ENCODE results near the gene REEP5.
"Not testable (repeated sequence)": the region's sequence is repeated elsewhere in the genome, so short reads cannot be mapped to it uniquely, and the experiment has no call there.

The REEP5 gene

DNA sequence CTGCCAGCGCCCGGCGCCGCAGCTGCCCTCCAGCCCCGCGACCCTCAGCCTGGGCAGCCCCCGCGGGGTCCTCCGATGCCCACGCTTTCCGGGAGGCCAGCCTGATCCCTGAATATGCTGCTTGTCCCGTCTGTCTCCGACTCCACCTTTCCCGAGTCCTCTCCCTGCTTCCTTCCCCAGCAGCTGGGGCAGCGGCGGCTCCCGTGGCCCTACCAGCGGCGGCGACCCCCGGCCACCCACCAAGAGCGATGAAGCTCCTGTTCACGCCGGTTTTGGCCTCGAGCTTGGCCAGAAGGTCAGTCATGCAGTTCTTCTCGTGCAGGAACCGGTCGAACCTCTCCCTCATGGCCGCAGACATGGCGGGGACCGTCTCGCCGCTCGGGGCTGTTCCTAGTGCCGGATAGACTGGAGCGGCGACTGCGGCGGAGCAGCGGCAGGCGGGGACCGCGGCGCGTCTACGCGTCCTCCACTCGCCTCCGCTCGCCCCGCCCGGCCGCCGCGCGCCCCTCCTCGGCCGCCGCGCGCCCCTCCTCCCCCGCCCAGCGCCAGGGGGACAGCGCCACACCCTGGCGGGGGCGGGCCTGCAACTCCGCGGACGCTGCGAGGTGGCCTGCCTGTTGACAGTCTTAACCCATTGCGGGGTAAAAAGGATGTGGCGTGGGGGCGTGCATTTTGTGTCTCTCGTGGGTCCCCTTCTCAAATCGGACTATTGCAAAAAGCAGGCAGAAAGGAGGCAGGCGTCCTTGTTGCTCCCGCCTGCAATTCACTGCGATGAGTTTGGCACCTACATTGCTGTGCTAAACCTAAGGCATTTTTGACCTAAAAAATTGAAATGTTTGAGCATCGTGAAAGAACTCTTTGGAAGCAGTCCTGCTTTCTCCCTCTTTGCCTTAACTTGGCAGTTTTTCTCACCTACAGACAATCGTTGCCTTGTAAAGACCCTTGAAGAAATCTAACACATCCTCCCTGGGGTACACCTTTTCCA lies at the start of gene REEP5:
Gene REEP5, minus strand, starts transcription at position 395 of the 985 bp plus-strand sequence. Its CDS starts 37 bp downstream, at position 358.
- Mint-ChIP-seq H3K4me1 (ENCODE audit: low read depth) (peaks cover 52% of the 10 kb centered on the region), H3K27ac (peak within 1 kb of the TSS; percentile 97), H3K9me3 (no peaks in the 10 kb centered on the region), H3K36me3 (ENCODE audit: low read depth) (peaks cover 24% of the 10 kb centered on the region), H3K4me3 (peak within 1 kb of the TSS; percentile 92), H3K27me3 (ENCODE audit: low read depth) (no peaks in the 10 kb centered on the region)

DNA sequence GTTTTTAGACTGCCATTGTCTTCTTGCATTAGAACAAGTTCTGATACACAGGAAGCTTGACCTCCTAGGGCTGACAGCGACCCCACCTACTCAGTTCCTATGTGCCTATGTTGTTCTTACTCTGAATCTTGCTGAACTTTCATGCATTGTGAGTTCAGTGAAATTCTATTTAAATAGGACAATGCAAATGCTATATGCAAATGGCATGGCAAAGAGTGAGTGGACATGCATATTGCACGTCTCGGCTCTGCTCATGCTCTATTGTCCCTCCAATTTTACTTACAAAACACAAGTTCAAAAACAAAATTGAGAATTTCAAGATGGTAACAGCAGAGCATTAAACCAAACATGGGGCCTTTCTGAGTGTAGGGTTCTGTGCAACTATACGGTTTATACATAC lies 49.2 kb upstream of the REEP5 start:
- H3K9me3 Mint-ChIP-seq: no peaks in the 10 kb centered on the region
- peaks cover 14% of the 10 kb centered on the region for H3K4me1 Mint-ChIP-seq (ENCODE audit: low read depth)
- no peaks in the 10 kb centered on the region for H3K36me3 Mint-ChIP-seq (ENCODE audit: low read depth)
- no peak overlapping the region for H3K4me3 Mint-ChIP-seq
- H3K27ac Mint-ChIP-seq: no peak overlapping the region
- H3K27me3 Mint-ChIP-seq (ENCODE audit: low read depth): no peaks in the 10 kb centered on the region

DNA sequence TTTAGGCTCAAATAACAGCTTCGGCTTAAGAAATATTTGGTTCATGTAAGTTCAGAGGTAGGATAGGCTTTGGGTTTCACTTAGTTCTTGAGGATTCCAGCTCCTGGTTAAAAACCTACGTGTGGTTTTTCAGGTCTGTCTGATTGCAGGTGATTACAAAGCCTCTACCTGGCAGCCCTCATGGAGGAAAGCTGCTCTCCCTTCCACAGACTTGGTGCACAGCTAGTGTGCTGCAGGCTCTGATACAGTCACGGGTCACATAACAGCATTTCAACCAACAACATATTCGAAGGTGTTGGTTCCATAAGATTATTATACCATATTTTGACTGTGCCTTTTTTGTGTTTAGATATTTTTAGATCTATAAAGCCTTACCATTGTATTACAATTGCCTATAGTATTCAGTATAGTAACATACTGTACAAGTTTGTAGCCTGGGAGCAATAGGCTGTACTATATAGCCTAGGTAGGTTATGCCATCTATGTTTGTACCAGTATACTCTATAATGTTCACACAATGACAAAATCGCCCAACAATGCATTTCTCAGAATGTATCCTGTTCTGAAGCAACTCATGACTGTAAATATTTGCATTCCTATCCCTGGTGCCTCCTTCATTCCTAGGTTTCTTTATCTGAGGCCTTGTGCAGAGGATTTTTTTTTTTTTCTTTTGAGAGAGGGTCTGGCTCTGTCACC lies 46.5 kb upstream of the REEP5 start:
- H3K36me3 Mint-ChIP-seq (ENCODE audit: low read depth): no peaks in the 10 kb centered on the region
- no peak overlapping the region for H3K4me3 Mint-ChIP-seq
- no peaks in the 10 kb centered on the region for H3K27me3 Mint-ChIP-seq (ENCODE audit: low read depth)
- no peak overlapping the region for H3K27ac Mint-ChIP-seq
- H3K4me1 Mint-ChIP-seq (ENCODE audit: low read depth): peaks cover 17% of the 10 kb centered on the region
- H3K9me3 Mint-ChIP-seq: no peaks in the 10 kb centered on the region

DNA sequence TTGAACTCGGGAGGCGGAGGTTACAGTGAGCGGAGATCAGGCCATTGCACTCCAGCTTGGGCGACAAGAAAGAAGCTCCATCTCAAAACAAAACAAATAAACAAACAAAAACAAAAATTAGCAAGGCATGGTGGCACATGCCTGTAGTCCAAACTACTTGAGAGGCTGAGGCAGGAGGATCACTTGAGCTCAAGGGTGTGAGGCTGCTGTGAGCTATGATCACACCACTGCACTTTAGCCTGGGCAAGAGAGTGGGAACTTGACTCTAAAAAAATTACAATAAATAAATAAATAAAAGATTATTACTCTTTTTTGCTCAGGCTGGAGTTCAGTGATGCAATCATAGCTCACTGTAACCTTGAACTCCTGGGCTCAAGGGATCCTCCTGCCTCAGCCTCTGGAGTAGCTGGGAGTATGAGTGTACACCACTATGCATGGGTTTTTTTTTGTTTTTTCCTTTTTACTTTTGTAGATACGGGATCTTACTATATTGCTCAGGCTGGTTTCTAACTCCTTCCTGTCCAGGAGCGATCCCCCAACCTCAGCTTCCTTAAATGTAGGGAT lies 45.6 kb upstream of the REEP5 start:
- no peaks in the 10 kb centered on the region for H3K36me3 Mint-ChIP-seq (ENCODE audit: low read depth)
- H3K27ac Mint-ChIP-seq: no peak overlapping the region
- no peaks in the 10 kb centered on the region for H3K27me3 Mint-ChIP-seq (ENCODE audit: low read depth)
- H3K9me3 Mint-ChIP-seq: no peaks in the 10 kb centered on the region
- H3K4me3 Mint-ChIP-seq: no peak overlapping the region
- H3K4me1 Mint-ChIP-seq (ENCODE audit: low read depth): peaks cover 26% of the 10 kb centered on the region

DNA sequence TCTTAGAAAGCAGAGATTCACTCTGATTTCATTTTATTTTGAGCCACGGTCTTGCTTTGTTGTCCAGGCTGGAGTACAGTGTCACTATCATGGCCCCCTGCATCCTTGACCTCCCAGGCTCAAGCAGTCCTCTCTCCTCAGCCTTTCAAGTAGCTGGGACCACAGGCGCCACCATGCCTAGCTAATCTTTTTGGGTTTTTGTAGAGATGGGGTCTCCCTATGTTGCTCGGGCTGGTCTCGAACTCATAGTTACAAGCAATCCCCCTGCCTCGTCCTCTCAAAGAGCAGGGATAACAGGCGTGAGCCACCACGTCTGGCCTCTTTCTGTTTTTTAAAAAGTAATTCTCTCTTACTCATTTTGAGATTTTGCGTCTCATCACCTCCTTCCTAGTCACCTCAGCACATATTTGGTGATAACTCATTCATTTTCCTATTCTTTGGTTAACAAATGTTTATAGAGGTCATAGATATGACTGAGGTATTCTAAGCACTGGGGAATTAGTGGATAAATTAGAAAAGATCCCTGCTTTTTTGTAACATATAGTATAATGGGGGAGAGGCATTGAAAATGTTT lies 43.8 kb upstream of the REEP5 start:
- H3K27ac Mint-ChIP-seq: peak overlapping the region; percentile 22
- no peaks in the 10 kb centered on the region for H3K9me3 Mint-ChIP-seq
- no peaks in the 10 kb centered on the region for H3K27me3 Mint-ChIP-seq (ENCODE audit: low read depth)
- no peaks in the 10 kb centered on the region for H3K36me3 Mint-ChIP-seq (ENCODE audit: low read depth)
- peaks cover 32% of the 10 kb centered on the region for H3K4me1 Mint-ChIP-seq (ENCODE audit: low read depth)
- no peak overlapping the region for H3K4me3 Mint-ChIP-seq

DNA sequence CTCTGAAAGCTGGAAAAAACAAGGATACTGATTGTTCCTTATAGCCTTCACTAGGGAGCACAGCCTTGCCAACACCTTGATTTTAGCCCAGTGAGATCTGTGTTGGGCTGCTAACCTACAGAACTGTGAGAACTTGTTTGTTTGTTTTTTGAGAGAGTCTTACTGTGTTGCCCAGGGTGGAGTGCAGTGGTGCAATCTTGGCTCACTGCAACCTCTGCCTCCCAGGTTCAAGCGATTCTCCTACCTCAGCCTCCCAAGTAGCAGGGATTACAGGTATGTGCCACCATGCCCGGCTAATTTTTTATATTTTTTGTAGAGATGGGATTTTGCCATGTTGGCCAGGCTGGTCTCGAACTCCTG lies 41.3 kb upstream of the REEP5 start:
- not testable (repeated sequence) for H3K27me3 Mint-ChIP-seq (ENCODE audit: low read depth); H3K36me3 Mint-ChIP-seq (ENCODE audit: low read depth); H3K4me3 Mint-ChIP-seq; H3K9me3 Mint-ChIP-seq
- Mint-ChIP-seq H3K4me1 (ENCODE audit: low read depth) (peaks cover 45% of the 10 kb centered on the region), H3K27ac (peak overlapping the region; percentile 64)

DNA sequence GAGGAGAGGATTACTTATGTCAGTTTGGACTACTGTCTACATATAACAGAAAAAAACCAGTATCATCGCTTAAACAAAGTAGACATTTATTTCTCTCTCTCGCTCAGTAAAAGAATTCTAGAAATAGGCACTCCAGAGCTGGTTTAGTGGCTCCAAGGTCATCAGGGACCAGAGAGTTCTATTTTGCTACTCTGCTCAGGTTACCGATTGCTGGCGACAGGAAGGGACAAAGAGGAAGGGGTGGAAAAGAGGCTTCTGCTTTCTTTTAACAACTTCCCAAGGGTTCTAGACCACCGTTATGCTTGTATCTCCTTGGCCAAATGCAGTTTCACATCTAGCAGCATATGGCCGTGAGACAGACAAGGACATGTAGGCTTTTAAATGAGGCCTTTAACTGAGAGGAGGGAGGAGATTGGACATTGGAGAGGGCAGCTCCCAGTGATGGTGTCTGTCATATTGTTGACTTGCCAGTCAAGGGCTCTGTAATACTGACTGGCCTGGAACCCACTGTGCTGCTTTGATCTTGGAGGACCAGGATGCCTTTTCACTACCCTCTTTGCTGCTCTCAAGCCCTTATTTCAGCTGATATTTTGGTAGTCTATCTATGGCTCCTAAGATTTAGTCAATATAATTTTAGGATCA lies 39.0 kb upstream of the REEP5 start:
- Mint-ChIP-seq H3K9me3 (no peaks in the 10 kb centered on the region), H3K36me3 (ENCODE audit: low read depth) (no peaks in the 10 kb centered on the region), H3K4me3 (no peak overlapping the region), H3K4me1 (ENCODE audit: low read depth) (peaks cover 41% of the 10 kb centered on the region), H3K27ac (peak overlapping the region; percentile 15), H3K27me3 (ENCODE audit: low read depth) (peaks cover 4% of the 10 kb centered on the region)

DNA sequence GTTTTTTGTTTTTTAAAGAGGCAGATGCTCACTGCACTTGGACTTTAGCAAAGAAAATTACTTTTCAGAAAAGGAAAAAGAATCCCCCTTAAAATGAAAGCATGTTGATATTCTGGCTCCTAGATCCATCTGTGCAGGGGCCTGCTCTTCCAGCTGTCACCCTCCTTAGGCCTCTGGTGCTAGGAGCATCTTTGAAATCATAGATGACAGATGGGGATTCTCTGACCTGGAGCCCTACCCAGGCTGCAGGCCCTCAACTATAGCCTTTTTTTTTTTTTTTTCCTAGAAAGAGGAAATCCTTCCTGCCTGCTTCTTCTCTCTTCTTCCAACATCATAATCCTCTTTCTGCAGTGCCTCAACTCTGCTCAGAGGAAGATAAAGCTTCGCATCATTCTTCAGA lies 38.3 kb upstream of the REEP5 start:
- no peaks in the 10 kb centered on the region for H3K36me3 Mint-ChIP-seq (ENCODE audit: low read depth)
- peaks cover 39% of the 10 kb centered on the region for H3K4me1 Mint-ChIP-seq (ENCODE audit: low read depth)
- H3K9me3 Mint-ChIP-seq: no peaks in the 10 kb centered on the region
- H3K4me3 Mint-ChIP-seq: no peak overlapping the region
- peaks cover 4% of the 10 kb centered on the region for H3K27me3 Mint-ChIP-seq (ENCODE audit: low read depth)
- peak overlapping the region; percentile 31 for H3K27ac Mint-ChIP-seq

DNA sequence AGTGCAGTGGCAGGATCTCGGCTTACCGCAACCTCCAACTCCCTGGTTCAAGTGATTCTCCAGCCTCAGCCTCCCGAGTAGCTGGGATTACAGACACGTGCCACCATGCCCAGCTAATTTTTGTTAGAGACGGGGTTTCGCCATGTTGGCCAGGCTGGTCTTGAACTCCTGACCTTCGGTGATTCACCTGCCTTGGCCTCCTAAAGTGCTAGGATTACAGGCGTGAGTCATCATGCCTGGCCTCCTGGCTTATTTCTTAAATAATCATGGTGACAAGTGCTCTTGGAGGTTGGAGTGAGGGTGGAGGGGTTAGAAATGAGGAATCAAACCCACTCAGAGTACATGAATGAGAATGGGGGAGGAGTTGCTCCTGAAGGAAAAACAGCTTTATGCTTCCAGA lies 37.8 kb upstream of the REEP5 start:
- not testable (repeated sequence) for H3K9me3 Mint-ChIP-seq; H3K27me3 Mint-ChIP-seq (ENCODE audit: low read depth); H3K27ac Mint-ChIP-seq; H3K36me3 Mint-ChIP-seq (ENCODE audit: low read depth); H3K4me3 Mint-ChIP-seq
- peaks cover 39% of the 10 kb centered on the region for H3K4me1 Mint-ChIP-seq (ENCODE audit: low read depth)

DNA sequence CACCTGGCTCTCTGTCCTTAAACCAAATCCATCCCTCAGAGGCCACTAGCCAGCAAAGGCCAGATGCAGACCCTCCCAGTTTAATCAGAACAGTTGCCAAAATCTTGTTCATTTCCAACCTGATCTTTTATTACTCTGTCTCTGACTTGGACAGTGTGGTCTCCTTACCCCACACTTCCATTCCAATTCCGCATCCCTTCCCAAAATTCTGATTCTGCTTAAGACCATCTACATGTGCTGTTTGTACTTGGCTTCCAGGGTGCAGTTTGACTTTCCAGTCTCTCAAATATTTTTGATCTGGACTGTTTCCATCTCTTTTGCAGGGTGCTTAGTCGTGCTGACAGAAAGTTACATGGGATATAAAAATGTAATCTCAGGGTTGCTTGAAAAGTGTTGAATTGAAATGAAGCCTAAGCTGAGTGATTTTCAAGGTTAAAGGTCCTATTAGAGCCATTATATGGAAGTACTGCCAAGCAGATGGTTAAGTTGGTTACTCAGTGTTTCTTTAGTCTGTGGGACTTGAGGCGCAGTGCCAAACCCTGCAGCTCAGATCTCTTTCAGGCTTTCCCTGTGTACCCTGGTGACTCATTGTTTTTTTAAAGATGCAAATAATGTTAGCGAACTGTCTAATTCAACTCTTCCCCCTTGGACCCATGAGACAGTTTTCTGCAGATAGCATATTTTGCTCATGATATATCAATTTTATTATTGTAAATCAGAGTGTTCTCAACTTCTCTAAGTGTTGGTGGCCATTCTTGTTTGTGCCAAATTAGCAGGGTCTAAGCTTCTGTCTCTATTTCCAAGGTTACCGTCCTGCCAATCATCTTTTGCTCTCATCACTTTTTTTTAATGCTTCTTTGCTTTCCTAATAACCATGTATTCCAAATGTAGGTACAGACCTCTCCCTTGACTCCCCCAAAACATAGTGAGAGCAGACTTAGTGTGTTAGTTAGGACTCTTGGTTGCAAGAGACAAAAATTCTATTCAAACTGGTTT lies 36.4 kb upstream of the REEP5 start:
- Mint-ChIP-seq H3K9me3 (no peaks in the 10 kb centered on the region), H3K4me3 (no peak overlapping the region), H3K4me1 (ENCODE audit: low read depth) (peaks cover 30% of the 10 kb centered on the region), H3K36me3 (ENCODE audit: low read depth) (no peaks in the 10 kb centered on the region), H3K27ac (no peak overlapping the region), H3K27me3 (ENCODE audit: low read depth) (peaks cover 7% of the 10 kb centered on the region)

DNA sequence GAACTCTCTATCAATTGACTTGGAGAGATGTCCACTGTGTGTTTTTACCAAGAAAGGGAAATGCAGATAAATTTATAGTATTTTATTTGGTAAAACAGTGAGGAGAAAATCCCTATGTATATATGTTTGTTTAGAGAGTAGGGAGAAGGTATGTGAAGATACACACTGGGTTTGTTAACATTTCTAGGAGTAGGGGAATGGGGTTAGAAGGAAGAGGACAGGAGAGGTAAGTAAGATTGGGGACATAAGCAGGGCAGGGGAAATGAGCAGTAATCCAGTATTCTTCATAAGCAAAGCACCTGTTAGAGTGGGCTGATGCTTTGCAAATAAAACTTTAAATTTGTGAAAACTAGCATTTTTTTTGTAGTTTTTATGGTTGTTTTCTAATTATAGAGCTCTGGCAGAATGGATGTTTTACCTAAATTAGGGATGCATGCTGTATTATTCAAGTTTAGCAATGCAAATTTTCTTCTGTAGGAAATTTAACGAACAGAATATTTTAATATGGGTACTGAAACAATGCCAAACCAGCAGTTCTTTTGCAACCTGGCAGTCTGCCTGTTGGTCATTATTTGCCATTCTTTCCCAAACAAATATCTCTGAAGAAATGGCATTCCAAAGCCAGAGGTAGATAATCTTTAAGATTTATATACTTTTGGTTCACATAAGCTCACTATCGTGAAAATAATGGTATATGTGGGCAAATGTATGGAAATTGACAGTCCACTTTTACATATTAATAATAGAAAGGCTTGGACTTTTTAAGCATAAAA lies 35.2 kb upstream of the REEP5 start:
- no peaks in the 10 kb centered on the region for H3K36me3 Mint-ChIP-seq (ENCODE audit: low read depth)

DNA sequence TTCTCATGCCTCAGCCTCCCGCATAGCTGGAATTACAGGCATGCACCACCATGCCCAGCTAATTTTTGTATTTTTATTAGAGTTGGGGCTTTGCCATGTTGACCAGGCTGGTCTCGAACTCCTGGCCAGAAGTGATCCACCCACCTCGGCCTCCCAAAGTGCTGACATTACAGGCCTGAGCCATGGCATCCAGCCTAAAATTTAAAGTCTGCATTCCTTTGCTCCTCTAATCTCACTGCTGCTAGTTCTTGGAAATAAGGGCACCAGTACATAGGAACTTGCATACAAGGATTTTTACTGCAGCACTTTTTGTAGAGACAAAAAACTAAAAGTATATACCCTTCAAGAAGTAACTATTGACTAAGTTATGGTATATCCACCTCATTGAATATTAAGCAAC lies 34.6 kb upstream of the REEP5 start:
- H3K4me1 Mint-ChIP-seq (ENCODE audit: low read depth): peaks cover 23% of the 10 kb centered on the region
- H3K9me3 Mint-ChIP-seq: no peaks in the 10 kb centered on the region
- no peaks in the 10 kb centered on the region for H3K36me3 Mint-ChIP-seq (ENCODE audit: low read depth)
- H3K27me3 Mint-ChIP-seq (ENCODE audit: low read depth): peaks cover 9% of the 10 kb centered on the region
- H3K27ac Mint-ChIP-seq: no peak overlapping the region
- no peak overlapping the region for H3K4me3 Mint-ChIP-seq

More for the DNA sequence above, 35.2 kb upstream of the REEP5 start:
- peaks cover 23% of the 10 kb centered on the region for H3K4me1 Mint-ChIP-seq (ENCODE audit: low read depth)
- H3K9me3 Mint-ChIP-seq: no peaks in the 10 kb centered on the region
- peaks cover 9% of the 10 kb centered on the region for H3K27me3 Mint-ChIP-seq (ENCODE audit: low read depth)
- H3K27ac Mint-ChIP-seq: no peak overlapping the region
- H3K4me3 Mint-ChIP-seq: no peak overlapping the region
